ENCODE data around the gene HRAS. TPM values are rescaled to one million over a fixed set of nuclear protein-coding genes. Genes with fewer than 3 reads are reported as not detected.

Gene HRAS
- polyA plus RNA-seq, 2 of the 4 experiments (the other 2 are of a cell fraction), result 56.3 to 86.9 TPM

DNA sequence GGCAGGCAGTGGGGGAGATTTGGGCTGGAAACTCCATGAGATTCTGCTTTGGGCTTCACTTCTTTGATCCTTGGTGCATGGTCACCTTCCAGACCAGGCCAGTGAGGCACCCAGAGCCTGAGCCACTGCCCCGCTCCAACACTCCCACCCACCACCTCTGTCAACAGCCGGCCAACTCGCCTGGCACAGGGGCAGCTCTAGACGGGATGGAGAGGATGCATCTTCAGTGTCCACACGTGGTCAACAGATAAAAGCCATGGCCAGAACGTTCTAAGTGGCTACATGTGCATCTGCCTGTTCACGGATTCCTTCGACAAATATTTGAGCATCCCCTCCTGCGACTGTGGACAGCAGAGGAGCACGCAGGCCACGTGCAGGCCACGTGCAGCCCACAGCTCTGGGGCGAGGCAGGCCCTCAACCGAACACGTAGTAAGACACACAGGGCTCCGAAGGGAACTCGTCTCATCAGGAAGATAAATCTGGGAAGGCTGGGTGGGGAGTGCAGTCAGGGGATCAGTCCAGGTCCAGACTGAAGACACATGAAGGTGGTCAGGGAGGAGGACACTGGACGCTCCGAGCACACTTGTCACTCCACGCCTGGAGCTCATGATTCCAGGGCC, 3.2 kb upstream of the HRAS start:
- DNase-seq (ENCODE audit: low read depth in 1 of 2, low spot score in 1 of 2) (no peak), FAIRE-seq (no peak), ATAC-seq (no peak)
- Histone ChIP-seq H3K4me1 (peaks cover 12% of the 10 kb centered on the region), H3K27ac (no peak overlapping the region), H3K9me3 (no peaks in the 10 kb centered on the region), H3K4me3 (no peak overlapping the region), H3K4me2 (no peak overlapping the region)
- ChIA-PET POLR2A (no interaction called here), CTCF (interaction anchor here (0.8 to 3.1 kb wide), 3 partner anchors 16 to 185 kb away, joined by 3 to 21 read pairs (median 3); no protein-coding TSS in a partner anchor)
- TF ChIP-seq HOXB13 (CRISPR knock-in tag; IDR thresholded peaks at IDR 0.05; ENCODE audit: low read depth), result no peak
- TF ChIP-seq, protein P1, sequence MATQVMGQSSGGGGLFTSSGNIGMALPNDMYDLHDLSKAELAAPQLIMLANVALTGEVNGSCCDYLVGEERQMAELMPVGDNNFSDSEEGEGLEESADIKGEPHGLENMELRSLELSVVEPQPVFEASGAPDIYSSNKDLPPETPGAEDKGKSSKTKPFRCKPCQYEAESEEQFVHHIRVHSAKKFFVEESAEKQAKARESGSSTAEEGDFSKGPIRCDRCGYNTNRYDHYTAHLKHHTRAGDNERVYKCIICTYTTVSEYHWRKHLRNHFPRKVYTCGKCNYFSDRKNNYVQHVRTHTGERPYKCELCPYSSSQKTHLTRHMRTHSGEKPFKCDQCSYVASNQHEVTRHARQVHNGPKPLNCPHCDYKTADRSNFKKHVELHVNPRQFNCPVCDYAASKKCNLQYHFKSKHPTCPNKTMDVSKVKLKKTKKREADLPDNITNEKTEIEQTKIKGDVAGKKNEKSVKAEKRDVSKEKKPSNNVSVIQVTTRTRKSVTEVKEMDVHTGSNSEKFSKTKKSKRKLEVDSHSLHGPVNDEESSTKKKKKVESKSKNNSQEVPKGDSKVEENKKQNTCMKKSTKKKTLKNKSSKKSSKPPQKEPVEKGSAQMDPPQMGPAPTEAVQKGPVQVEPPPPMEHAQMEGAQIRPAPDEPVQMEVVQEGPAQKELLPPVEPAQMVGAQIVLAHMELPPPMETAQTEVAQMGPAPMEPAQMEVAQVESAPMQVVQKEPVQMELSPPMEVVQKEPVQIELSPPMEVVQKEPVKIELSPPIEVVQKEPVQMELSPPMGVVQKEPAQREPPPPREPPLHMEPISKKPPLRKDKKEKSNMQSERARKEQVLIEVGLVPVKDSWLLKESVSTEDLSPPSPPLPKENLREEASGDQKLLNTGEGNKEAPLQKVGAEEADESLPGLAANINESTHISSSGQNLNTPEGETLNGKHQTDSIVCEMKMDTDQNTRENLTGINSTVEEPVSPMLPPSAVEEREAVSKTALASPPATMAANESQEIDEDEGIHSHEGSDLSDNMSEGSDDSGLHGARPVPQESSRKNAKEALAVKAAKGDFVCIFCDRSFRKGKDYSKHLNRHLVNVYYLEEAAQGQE (IDR thresholded peaks at IDR 0.05), result no peak
- WGBS (ENCODE audit: missing lambda C conversion rate), result 91% methylated on average over 20 of the region's 20 CpGs

DNA sequence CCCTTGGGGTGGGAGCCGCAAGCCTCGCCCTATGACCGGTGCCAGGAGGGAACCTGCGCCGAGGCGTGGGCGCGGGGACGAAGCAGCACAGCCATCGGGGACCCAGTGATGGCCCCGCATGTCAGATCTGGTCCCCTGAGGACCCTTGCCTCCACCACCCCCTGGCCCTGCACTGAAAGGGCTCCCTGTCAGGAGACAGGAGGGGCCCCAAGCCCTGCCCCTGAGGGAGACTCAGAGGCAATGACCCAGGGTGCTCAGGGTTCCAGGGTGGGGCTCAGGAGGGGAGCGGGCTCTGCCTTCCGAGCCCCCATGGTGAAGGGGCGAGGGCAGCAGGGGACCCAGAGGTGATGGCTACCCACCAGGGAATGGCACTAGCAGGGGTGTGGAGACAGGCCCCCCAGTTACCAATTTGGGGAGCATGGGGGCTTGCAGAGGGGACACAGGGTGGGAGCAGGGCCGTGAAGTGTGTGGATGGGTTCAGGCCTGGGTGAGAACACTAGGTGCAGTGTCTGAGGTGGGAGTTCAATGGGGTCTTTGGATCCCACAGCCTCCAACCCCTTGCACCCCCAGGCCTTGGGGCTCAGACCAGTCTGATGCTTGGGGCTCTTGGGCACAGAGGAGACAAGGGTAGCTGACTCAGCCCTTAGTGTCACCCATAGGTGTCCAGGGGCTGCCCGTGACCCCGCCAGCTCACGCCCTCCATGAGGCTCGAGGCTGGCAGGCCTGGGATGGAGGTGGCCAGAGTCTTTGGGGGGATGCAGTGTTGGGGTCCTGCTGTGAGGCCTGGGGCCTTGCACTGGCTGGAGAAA, 2.5 kb upstream of the HRAS start:
- no peaks in the 10 kb centered on the region for H3K9me3 ChIP-seq
- no peak for ATAC-seq
- no peak overlapping the region for H3K27ac ChIP-seq
- ChIA-PET CTCF (interaction anchor here (1.3 kb wide), 1 partner anchor 20 kb away, joined by 3 read pairs; no protein-coding TSS in a partner anchor), POLR2A (no interaction called here)
- no peak for FAIRE-seq
- H3K4me2 ChIP-seq, result no peak overlapping the region
- TF ChIP-seq EP300 (IDR thresholded peaks at IDR 0.05) (no peak), ESRRA (IDR thresholded peaks at IDR 0.05; ENCODE audit: borderline replicate concordance, low read length) (no peak), SREBF2 (IDR thresholded peaks at IDR 0.05) (no peak), GATA3 (IDR thresholded peaks at IDR 0.05; ENCODE audit: borderline replicate concordance) (no peak), MAFK (IDR thresholded peaks at IDR 0.05; ENCODE audit: partially characterized antibody) (peak; percentile 36)
- peaks cover 12% of the 10 kb centered on the region for H3K4me1 ChIP-seq
- no peak overlapping the region for H3K4me3 ChIP-seq
- DNase-seq (ENCODE audit: low read depth in 1 of 2, low spot score in 1 of 2), result no peak
- 86% methylated on average over 15 of the region's 19 CpGs for WGBS (ENCODE audit: missing lambda C conversion rate)

DNA sequence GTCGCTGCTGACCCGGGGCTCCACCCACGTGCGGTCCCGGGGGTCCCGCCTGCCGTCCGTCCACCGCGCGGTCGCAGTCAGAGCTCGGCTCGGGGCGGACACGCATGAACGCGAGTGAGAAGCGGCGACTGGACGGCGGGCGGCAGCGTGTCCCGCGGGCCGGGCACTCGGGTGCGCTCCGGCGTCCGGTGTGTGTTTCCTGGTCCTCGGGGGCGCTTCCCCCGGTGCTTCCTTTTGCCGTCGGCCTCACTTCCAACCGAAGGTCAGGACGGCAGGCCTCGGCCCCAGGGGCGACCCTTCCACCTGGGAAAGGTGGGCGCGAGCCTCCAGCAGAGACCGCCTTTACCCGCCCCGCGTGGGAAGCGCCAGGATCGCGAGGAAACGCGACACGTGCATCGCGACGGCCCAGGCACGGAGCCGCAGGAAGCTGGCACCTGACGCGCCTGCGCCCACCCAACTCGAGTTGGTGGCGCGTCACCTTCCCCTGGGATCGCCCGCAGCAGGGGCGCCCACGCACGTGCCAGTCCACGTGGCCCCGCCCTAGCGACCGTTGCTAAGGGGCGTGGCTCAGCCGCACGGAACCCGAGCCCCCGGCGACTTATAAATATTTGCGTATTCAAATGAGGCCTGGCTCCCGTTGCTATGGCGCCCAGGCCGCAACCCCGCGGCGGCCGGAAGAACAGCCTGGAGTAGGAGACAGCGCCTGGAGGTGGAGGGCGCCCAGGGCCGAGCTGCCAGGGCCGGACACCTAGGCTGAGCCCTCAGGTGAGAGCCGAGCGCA, 1.7 kb upstream of the HRAS start, which contains the start of gene LRRC56:
TSS of gene LRRC56 (plus strand) at position 687 of the 781 bp plus-strand sequence. CDS start 3,158 bp downstream, outside the sequence.
- Histone ChIP-seq H3K4me1 (peaks cover 12% of the 10 kb centered on the region), H3K27ac (peak within 1 kb of the TSS in 1 of 2 experiments; percentile 98; a peak in 3 of 6 replicates), H3K4me2 (peak within 1 kb of the TSS; percentile 89; the same call in 2 of the 3 replicates), H3K9me3 (no peaks in the 10 kb centered on the region), H3K4me3 (no peak within 1 kb of the TSS)
- ChIA-PET CTCF (interaction anchor here (1.3 to 5.8 kb wide), 2 partner anchors 7 to 18 kb away, joined by 4 to 40 read pairs; no protein-coding TSS in a partner anchor), POLR2A (no interaction called here)
- DNase-seq (ENCODE audit: low read depth in 1 of 2, low spot score in 1 of 2), result peak; percentile 49 to 51
- FAIRE-seq, result no peak
- WGBS (ENCODE audit: missing lambda C conversion rate), result 84% methylated on average over 78 of the region's 93 CpGs
- 0 out of 6 replicates have a peak, but pooled peaks of 1 of the 2 experiments have one; percentile 2 for ATAC-seq
- TF ChIP-seq, protein P2, sequence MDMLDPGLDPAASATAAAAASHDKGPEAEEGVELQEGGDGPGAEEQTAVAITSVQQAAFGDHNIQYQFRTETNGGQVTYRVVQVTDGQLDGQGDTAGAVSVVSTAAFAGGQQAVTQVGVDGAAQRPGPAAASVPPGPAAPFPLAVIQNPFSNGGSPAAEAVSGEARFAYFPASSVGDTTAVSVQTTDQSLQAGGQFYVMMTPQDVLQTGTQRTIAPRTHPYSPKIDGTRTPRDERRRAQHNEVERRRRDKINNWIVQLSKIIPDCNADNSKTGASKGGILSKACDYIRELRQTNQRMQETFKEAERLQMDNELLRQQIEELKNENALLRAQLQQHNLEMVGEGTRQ (IDR thresholded peaks at IDR 0.05), result peak; percentile 44; the same call in 1 of the 2 replicates
- peak; percentile 60 for TF ChIP-seq BHLHE40 (IDR thresholded peaks at IDR 0.05; ENCODE audit: low read depth, low read length)
- peak; percentile 58; the same call in 1 of the 2 replicates for TF ChIP-seq NPAS2 (CRISPR knock-in tag; IDR thresholded peaks at IDR 0.05; ENCODE audit: borderline replicate concordance)
- TF ChIP-seq, protein P3, sequence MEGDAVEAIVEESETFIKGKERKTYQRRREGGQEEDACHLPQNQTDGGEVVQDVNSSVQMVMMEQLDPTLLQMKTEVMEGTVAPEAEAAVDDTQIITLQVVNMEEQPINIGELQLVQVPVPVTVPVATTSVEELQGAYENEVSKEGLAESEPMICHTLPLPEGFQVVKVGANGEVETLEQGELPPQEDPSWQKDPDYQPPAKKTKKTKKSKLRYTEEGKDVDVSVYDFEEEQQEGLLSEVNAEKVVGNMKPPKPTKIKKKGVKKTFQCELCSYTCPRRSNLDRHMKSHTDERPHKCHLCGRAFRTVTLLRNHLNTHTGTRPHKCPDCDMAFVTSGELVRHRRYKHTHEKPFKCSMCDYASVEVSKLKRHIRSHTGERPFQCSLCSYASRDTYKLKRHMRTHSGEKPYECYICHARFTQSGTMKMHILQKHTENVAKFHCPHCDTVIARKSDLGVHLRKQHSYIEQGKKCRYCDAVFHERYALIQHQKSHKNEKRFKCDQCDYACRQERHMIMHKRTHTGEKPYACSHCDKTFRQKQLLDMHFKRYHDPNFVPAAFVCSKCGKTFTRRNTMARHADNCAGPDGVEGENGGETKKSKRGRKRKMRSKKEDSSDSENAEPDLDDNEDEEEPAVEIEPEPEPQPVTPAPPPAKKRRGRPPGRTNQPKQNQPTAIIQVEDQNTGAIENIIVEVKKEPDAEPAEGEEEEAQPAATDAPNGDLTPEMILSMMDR (IDR thresholded peaks at IDR 0.05), result no peak
- TF ChIP-seq, protein P4, sequence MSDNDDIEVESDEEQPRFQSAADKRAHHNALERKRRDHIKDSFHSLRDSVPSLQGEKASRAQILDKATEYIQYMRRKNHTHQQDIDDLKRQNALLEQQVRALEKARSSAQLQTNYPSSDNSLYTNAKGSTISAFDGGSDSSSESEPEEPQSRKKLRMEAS (IDR thresholded peaks at IDR 0.05), result peak; percentile 40; the same call in 1 of the 2 replicates
- no peak for TF ChIP-seq HOXB5 (CRISPR knock-in tag; IDR thresholded peaks at IDR 0.05)
- no peak for TF ChIP-seq KDM5A (IDR thresholded peaks at IDR 0.05)

Data from A549 (cell line).